HCT116 (cell line): ENCODE data around the gene TOP3B. TPM values are rescaled to one million over a fixed set of nuclear protein-coding genes. Genes with fewer than 3 reads are reported as not detected.
A peak's percentile ranks its signal among the peaks of the same experiment; 100 is the strongest.

ENCODE experiments used
- ATAC-seq: fragments of 200-7000 bp; cut with Tn5 transposase; 2 replicates; pipeline ENCODE4 v1.9.1; 2020; ENCODE audit warnings: mild to moderate bottlenecking, moderate library complexity
- Bru-seq: library from RNA; stranded (reverse); fragments of 400-500 nt; gene quantifications from one replicate; lab custom pipeline; 2021; lab: Mats Ljungman, UMichigan
- BruChase-seq, 2 experiments: library from RNA; stranded (reverse); fragments of 400-500 nt; gene quantifications; one replicate each; lab custom pipeline; 2021; lab: Mats Ljungman, UMichigan
- BruUV-seq: library from RNA; stranded (reverse); fragments of 400-500 nt; replicated peaks from 2 replicates; lab custom pipeline; 2021; lab: Mats Ljungman, UMichigan
- CTCF ChIA-PET: fragments of 300-600 bp; sonication (Branson Sonifier 250); formaldehyde crosslinking; loops from one replicate; lab custom pipeline; 2021; ENCODE audit warnings: antibody characterized with exemption; lab: Charles Lee
- POLR2A ChIA-PET: fragments of 300-600, 350-600 bp; sonication (Branson Sonifier 250); formaldehyde crosslinking; loops from one replicate; lab custom pipeline; 2021; ENCODE audit warnings: antibody characterized with exemption; lab: Charles Lee
- RAD21 ChIA-PET, 2 experiments: fragments of 300-600 bp; sonication (Branson Sonifier 250); formaldehyde crosslinking; loops; one replicate each; lab custom pipeline; 2023; ENCODE audit warnings: low total read pairs in 2 of 2; ENCODE audit not compliant: uncharacterized antibody in 2 of 2, unreplicated experiment in 2 of 2, low non-redundant PET in 1 of 2; lab: Charles Lee
- DNase-seq: peaks from one replicate; pipeline ENCODE4 v3.0.0-alpha.2; 2010; ENCODE audit warnings: low read depth, low spot score
- H2AFZ ChIP-seq: fragments of 200-600 bp; shearing (Covaris generic), sonication (generic); 2 replicates; pipeline ENCODE4 v1.6.1; 2017; ENCODE audit warnings: low read depth, mixed run types, mixed read lengths, antibody characterized with exemption, low read length; ENCODE audit not compliant: poor library complexity, severe bottlenecking
- H3K27ac ChIP-seq: 2 replicates; pipeline ENCODE4 v1.5.1; 2012; ENCODE audit warnings: low read depth, low read length
- H3K27me3 ChIP-seq: fragments of 200-600 bp; sonication (generic); 2 replicates; pipeline ENCODE4 v1.6.1; 2016; ENCODE audit warnings: mixed run types, low read length, mixed read lengths; ENCODE audit not compliant: insufficient read depth
- H3K36me3 ChIP-seq, 2 experiments: fragments of 200-500 bp in 1 of 2; fragments of 200-600 bp in 1 of 2; sonication (Bioruptor generic) in 1 of 2; sonication (generic) in 1 of 2; 2 replicates each; pipeline versions ENCODE4 v1.5.1 to v1.6.1; 2014 to 2016; ENCODE audit warnings: low read length in 2 of 2, inconsistent platforms in 1 of 2, mixed read lengths in 1 of 2, mixed run types in 1 of 2; ENCODE audit not compliant: insufficient read depth in 2 of 2, control insufficient read depth in 1 of 2
- H3K4me1 ChIP-seq, 2 experiments: fragments of 200-600 bp in 1 of 2; sonication (generic) in 1 of 2; 2 replicates each; pipeline versions ENCODE4 v1.5.1 to v1.6.1; 2012 to 2017; ENCODE audit warnings: low read length in 2 of 2, inconsistent platforms in 1 of 2, mild to moderate bottlenecking in 1 of 2, mixed read lengths in 1 of 2, mixed run types in 1 of 2, moderate library complexity in 1 of 2; ENCODE audit not compliant: insufficient read depth in 2 of 2, control insufficient read depth in 1 of 2
- H3K4me2 ChIP-seq: fragments of 200-600 bp; sonication (generic); 2 replicates; pipeline ENCODE4 v1.6.1; 2017; ENCODE audit warnings: mixed run types, low read length, mixed read lengths
- H3K4me3 ChIP-seq, 2 experiments: fragments of 200-600 bp in 1 of 2; sonication (generic) in 1 of 2; replicated peaks in 1 of 2; 2 replicates each; pipeline ENCODE4 v1.5.1; 2011 to 2016; ENCODE audit warnings: low read length in 2 of 2, control low read depth in 1 of 2, low read depth in 1 of 2, mild to moderate bottlenecking in 1 of 2, mixed read lengths in 1 of 2, mixed run types in 1 of 2
- H3K79me2 ChIP-seq: fragments of 200-600 bp; sonication (generic); 2 replicates; pipeline ENCODE4 v1.6.1; 2017; ENCODE audit warnings: mild to moderate bottlenecking, mixed run types, low read length, moderate library complexity, mixed read lengths; ENCODE audit not compliant: insufficient read depth
- H3K9ac ChIP-seq: fragments of 200-600 bp; sonication (generic); 2 replicates; pipeline ENCODE4 v1.6.1; 2016; ENCODE audit warnings: low read length, mixed read lengths
- H3K9me2 ChIP-seq: fragments of 200-600 bp; sonication (generic), shearing (Covaris generic); 2 replicates; pipeline ENCODE4 v1.6.1; 2017; ENCODE audit warnings: mixed run types, mild to moderate bottlenecking, moderate library complexity; ENCODE audit not compliant: insufficient read depth
- H3K9me3 ChIP-seq, 2 experiments: fragments of 200-500 bp in 1 of 2; fragments of 200-600 bp in 1 of 2; sonication (Bioruptor generic) in 1 of 2; sonication (generic) in 1 of 2; 2 replicates each; pipeline ENCODE4 v1.6.1; 2014 to 2017; ENCODE audit warnings: low read length in 2 of 2, mixed read lengths in 2 of 2, inconsistent platforms in 1 of 2, low read depth in 1 of 2, mild to moderate bottlenecking in 1 of 2, mixed run types in 1 of 2, moderate library complexity in 1 of 2; ENCODE audit not compliant: control insufficient read depth in 1 of 2, insufficient read depth in 1 of 2
- H4K20me1 ChIP-seq: fragments of 200-600 bp; sonication (generic), shearing (Covaris generic); 2 replicates; pipeline ENCODE4 v1.6.1; 2017; ENCODE audit warnings: mixed run types, mild to moderate bottlenecking, moderate library complexity; ENCODE audit not compliant: insufficient read depth
- ATF3 ChIP-seq: IDR thresholded peaks from 2 replicates; pipeline ENCODE4 v1.6.1; 2012
- CBX3 ChIP-seq: IDR thresholded peaks from 2 replicates; pipeline ENCODE4 v1.6.1; 2012; ENCODE audit warnings: low read depth
- CEBPB ChIP-seq: IDR thresholded peaks from 2 replicates; pipeline ENCODE4 v1.6.1; 2012; ENCODE audit warnings: low read depth
- CTCF ChIP-seq, 3 experiments: fragments of 200-600 bp in 1 of 3; sonication (generic) in 1 of 3; IDR thresholded peaks in 2 of 3; conservative IDR thresholded peaks in 1 of 3; 2 replicates each; pipeline ENCODE4 v1.5.1; 2012 to 2017; ENCODE audit warnings: low read depth in 2 of 3, low read length in 2 of 3, antibody characterized with exemption in 1 of 3, borderline replicate concordance in 1 of 3, control low read depth in 1 of 3, mild to moderate bottlenecking in 1 of 3, mixed read lengths in 1 of 3, mixed run types in 1 of 3, moderate library complexity in 1 of 3; ENCODE audit not compliant: insufficient read depth in 1 of 3
- EGR1 ChIP-seq: IDR thresholded peaks from 2 replicates; pipeline ENCODE4 v1.6.1; 2012; ENCODE audit warnings: low read depth
- ELF1 ChIP-seq: IDR thresholded peaks from 2 replicates; pipeline ENCODE4 v1.6.1; 2012; ENCODE audit warnings: low read depth, borderline replicate concordance
- EZH2 ChIP-seq: fragments of 200-600 bp; sonication (generic); IDR thresholded peaks from 2 replicates; pipeline ENCODE4 v1.6.1; 2017; ENCODE audit warnings: antibody characterized with exemption, mixed run types
- EZH2phosphoT487 ChIP-seq: fragments of 200-600 bp; IDR thresholded peaks from 2 replicates; pipeline ENCODE4 v1.6.1; 2018; ENCODE audit warnings: antibody characterized with exemption, borderline replicate concordance
- FOSL1 ChIP-seq: IDR thresholded peaks from 2 replicates; pipeline ENCODE4 v1.6.1; 2012; ENCODE audit warnings: low read depth
- JUND ChIP-seq: IDR thresholded peaks from 2 replicates; pipeline ENCODE4 v1.6.1; 2012
- MAX ChIP-seq: IDR thresholded peaks from 2 replicates; pipeline ENCODE4 v1.6.1; 2012
- POLR2A ChIP-seq: IDR thresholded peaks from 2 replicates; pipeline ENCODE4 v1.7.0; 2011; ENCODE audit warnings: borderline replicate concordance; ENCODE audit not compliant: insufficient read depth, insufficient read length; ENCODE audit errors: extremely low read depth
- POLR2AphosphoS5 ChIP-seq: IDR thresholded peaks from 2 replicates; pipeline ENCODE4 v1.6.1; 2011; ENCODE audit warnings: mild to moderate bottlenecking, low read depth, low read length, moderate library complexity
- RAD21 ChIP-seq: IDR thresholded peaks from 2 replicates; pipeline ENCODE4 v1.6.1; 2012; ENCODE audit warnings: low read depth, mild to moderate bottlenecking
- SIN3A ChIP-seq: IDR thresholded peaks from 2 replicates; pipeline ENCODE4 v1.6.1; 2012; ENCODE audit warnings: low read depth
- SP1 ChIP-seq: IDR thresholded peaks from 2 replicates; pipeline ENCODE4 v1.6.1; 2012; ENCODE audit warnings: low read depth
- SRF ChIP-seq: IDR thresholded peaks from 2 replicates; pipeline ENCODE4 v1.6.1; 2012; ENCODE audit warnings: low read depth
- TCF7L2 ChIP-seq: IDR thresholded peaks from 2 replicates; pipeline ENCODE4 v1.7.0; 2011; ENCODE audit warnings: borderline replicate concordance, inconsistent platforms; ENCODE audit not compliant: insufficient read depth, insufficient read length; ENCODE audit errors: extremely low read depth
- YY1 ChIP-seq: IDR thresholded peaks from 2 replicates; pipeline ENCODE4 v1.6.1; 2011; ENCODE audit warnings: low read length, low read depth, moderate library complexity, mild to moderate bottlenecking; ENCODE audit not compliant: insufficient replicate concordance; ENCODE audit errors: extremely low read depth
- ZBTB33 ChIP-seq: IDR thresholded peaks from 2 replicates; pipeline ENCODE4 v1.6.1; 2011; ENCODE audit warnings: mild to moderate bottlenecking, low read length, moderate library complexity; ENCODE audit not compliant: insufficient replicate concordance; ENCODE audit errors: extremely low read depth
- ZFX ChIP-seq: fragments of 450-650 bp; IDR thresholded peaks from 2 replicates; pipeline ENCODE4 v1.6.1; 2017
- ZNF274 ChIP-seq: fragments of 200-500 bp; sonication (Bioruptor generic); IDR thresholded peaks from 2 replicates; pipeline ENCODE4 v1.6.1; 2014; ENCODE audit warnings: mild to moderate bottlenecking, low read depth, low read length, inconsistent platforms
- intact Hi-C: fragments of 100-400 bp; cut with micrococcal nuclease; formaldehyde crosslinking; loops from 2 replicates; pipeline ENCODE4 v1.10.0; 2022
- long read RNA-seq: library from polyadenylated mRNA; unstranded; transcript quantifications from one replicate; pipeline ENCODE4 v2.0.0, GENCODE V29; 2021; ENCODE audit not compliant: unreplicated experiment
- polyA plus RNA-seq: library from polyadenylated mRNA; unstranded; fragments of >200 nt; gene quantifications from 2 replicates; pipeline ENCODE4 v1.2.1, GENCODE V29; 2012; ENCODE audit warnings: missing spikeins
- total RNA-seq: library from RNA; stranded (reverse); gene quantifications from one replicate; pipeline ENCODE4 v1.2.1, GENCODE V29; 2021; ENCODE audit not compliant: unreplicated experiment

The TOP3B gene
- 50.1 TPM for total RNA-seq
- polyA plus RNA-seq: 33.1 and 36.8 TPM in 2 replicates
- percentile 67 among the genes with signal in this experiment for Bru-seq, nascent RNA
- BruChase-seq, experiment 1, labeled RNA remaining after a 6-hour chase: percentile 82 among the genes with signal in this experiment
- percentile 79 among the genes with signal in this experiment for BruChase-seq, experiment 2, labeled RNA remaining after a 2-hour chase
- long read RNA-seq, transcript TOP3B-201 (18 exons, 2,863 nt): major isoform, 13 of 84 reads
- long read RNA-seq, partial matches to known transcripts: 31 of 84 reads
- long read RNA-seq, other reads (novel, unspliced or antisense): 40 of 84 reads

- no peaks in the 10 kb centered on the region for H3K9me2 ChIP-seq
- BruUV-seq: TSS peak; percentile 79
- peaks cover 6 to 10% of the 10 kb centered on the region in 2 experiments; a peak in 3 of 4 replicates for H3K4me1 ChIP-seq
- no peaks in the 10 kb centered on the region for H4K20me1 ChIP-seq
- RAD21 ChIA-PET: no interaction called here
- H3K36me3 ChIP-seq: no peaks in the 10 kb centered on the region
- peak within 1 kb of the TSS; percentile 85 for H3K4me2 ChIP-seq
- CTCF ChIA-PET: interaction anchor here (0.9 to 2.7 kb wide), 3 partner anchors 10 to 44 kb away, joined by 3 to 17 read pairs (median 5); partner anchors contain the start of gene PPM1F
- peaks cover 35% of the 10 kb centered on the region for H3K79me2 ChIP-seq
- ATAC-seq (peak; percentile 89), DNase-seq (peak; percentile 43)
- no peaks in the 10 kb centered on the region for H3K27me3 ChIP-seq
- H3K9me3 ChIP-seq: no peaks in the 10 kb centered on the region
- peak within 1 kb of the TSS; percentile 93 to 99 for H3K4me3 ChIP-seq
- peak within 1 kb of the TSS; percentile 70 for H3K27ac ChIP-seq
- intact Hi-C loops: no loop called here
- POLR2A ChIA-PET: interaction anchor here (1.1 kb wide), 1 partner anchor 11 kb away, joined by 3 read pairs; no protein-coding TSS in a partner anchor
- H2AFZ ChIP-seq: peak within 1 kb of the TSS; percentile 98
- peak within 1 kb of the TSS; percentile 87 for H3K9ac ChIP-seq
- TF ChIP-seq EZH2: no peak
- TF ChIP-seq EZH2phosphoT487: no peak
- no peak for TF ChIP-seq FOSL1
- peak; percentile 65 for TF ChIP-seq SP1
- no peak for TF ChIP-seq CTCF (IDR thresholded peaks at IDR 0.05 in 2 of 3, conservative IDR thresholded peaks at IDR 0.05 in 1 of 3; ENCODE audit: borderline replicate concordance in 1 of 3, insufficient read depth in 1 of 3, low read depth in 2 of 3, low read length in 2 of 3)
- no peak for TF ChIP-seq RAD21
- no peak for TF ChIP-seq CEBPB
- peak; percentile 96 for TF ChIP-seq CBX3
- TF ChIP-seq SRF: peak; percentile 78
- TF ChIP-seq ATF3: no peak
- no peak; the same call in 1 of the 2 replicates for TF ChIP-seq JUND
- TF ChIP-seq ELF1: peak; percentile 76
- TF ChIP-seq SIN3A: peak; percentile 44; the same call in 1 of the 2 replicates
- TF ChIP-seq YY1: peak; percentile 78
- TF ChIP-seq MAX: peak; percentile 66
- peak; percentile 75 for TF ChIP-seq POLR2A
- TF ChIP-seq ZNF274: no peak
- TF ChIP-seq ZFX: no peak; the same call in 1 of the 2 replicates
- TF ChIP-seq ZBTB33: peak; percentile 74
- no peak for TF ChIP-seq EGR1
- TF ChIP-seq POLR2AphosphoS5: peak; percentile 93
- peak; percentile 67 for TF ChIP-seq TCF7L2
These were observed at the start of gene TOP3B for GRCh38 chr22:21982338-21982965. Gene TOP3B (minus strand): TSS chr22:21982787. CDS start chr22:21975709, 7,078 bp downstream.
